AG04450 (cell line): ENCODE results near the gene BRIP1. TPM values are rescaled to one million over a fixed set of nuclear protein-coding genes. Genes with fewer than 3 reads are reported as not detected.

ENCODE experiments used
- CTCF ChIA-PET: fragments of 300-600, 350-600 bp; formaldehyde crosslinking; extraction: SDS; loops from one replicate; lab custom pipeline; 2022; ENCODE audit warnings: antibody characterized with exemption, inconsistent platforms; lab: Charles Lee
- POLR2A ChIA-PET: fragments of 350-600 bp; formaldehyde crosslinking; extraction: SDS; loops from one replicate; lab custom pipeline; 2021; ENCODE audit warnings: antibody characterized with exemption, inconsistent platforms; lab: Yijun Ruan, JAX
- DNase-seq: peaks from one replicate; pipeline ENCODE4 v3.0.0-alpha.2; 2011; ENCODE audit warnings: low read depth, low spot score
- H3K27ac ChIP-seq: one replicate; pipeline ENCODE4 v1.5.1; 2012; ENCODE audit warnings: low read depth, low read length, control low read depth
- H3K27me3 ChIP-seq: one replicate; pipeline ENCODE4 v1.6.0; 2012; ENCODE audit warnings: low read length; ENCODE audit not compliant: control insufficient read depth, insufficient read depth
- H3K4me3 ChIP-seq: 2 replicates; pipeline ENCODE4 v1.5.1; 2011; ENCODE audit warnings: mild to moderate bottlenecking, low read depth, low read length, control low read depth
- H3K9me3 ChIP-seq: 2 replicates; pipeline ENCODE4 v1.5.1; 2012; ENCODE audit warnings: low read length; ENCODE audit not compliant: control insufficient read depth, insufficient read depth
- polyA plus RNA-seq: library from polyadenylated mRNA; depleted of rRNA; stranded (reverse); fragments of >200 nt; gene quantifications from 2 replicates; pipeline ENCODE4 v1.2.3, GENCODE V29; 2011
- TF ChIP-seq, protein P1 (sequence below): IDR thresholded peaks from 2 replicates; pipeline ENCODE4 v1.5.1; 2011; ENCODE audit warnings: low read depth, low read length, control low read depth, inconsistent platforms

BRIP1 gene
- polyA plus RNA-seq, 1 experiment: 5.0 TPM

DNA sequence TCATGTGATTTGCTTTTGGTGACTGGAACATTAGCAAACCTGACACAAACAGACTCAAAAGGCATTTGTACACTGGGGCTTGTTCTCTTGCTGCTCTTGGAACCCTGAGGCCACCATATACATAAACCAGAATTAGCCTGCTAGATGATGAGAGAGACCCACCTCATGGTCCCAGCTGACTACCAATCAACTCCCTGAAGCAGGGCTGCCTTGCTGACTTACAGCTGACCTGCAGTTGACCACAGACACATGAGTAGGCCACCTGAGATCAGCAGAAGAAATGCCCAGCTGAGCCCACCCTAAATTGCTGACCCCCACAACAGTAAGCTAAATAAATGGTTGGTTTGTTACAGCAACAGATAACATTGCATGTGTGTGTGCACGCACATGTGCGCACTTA is 28.7 kb downstream of the BRIP1 start:
- Histone ChIP-seq H3K27ac (no peak overlapping the region), H3K4me3 (no peak overlapping the region), H3K27me3 (no peaks in the 10 kb centered on the region), H3K9me3 (no peaks in the 10 kb centered on the region)
- POLR2A ChIA-PET: no interaction called here
- TF ChIP-seq, protein P1, sequence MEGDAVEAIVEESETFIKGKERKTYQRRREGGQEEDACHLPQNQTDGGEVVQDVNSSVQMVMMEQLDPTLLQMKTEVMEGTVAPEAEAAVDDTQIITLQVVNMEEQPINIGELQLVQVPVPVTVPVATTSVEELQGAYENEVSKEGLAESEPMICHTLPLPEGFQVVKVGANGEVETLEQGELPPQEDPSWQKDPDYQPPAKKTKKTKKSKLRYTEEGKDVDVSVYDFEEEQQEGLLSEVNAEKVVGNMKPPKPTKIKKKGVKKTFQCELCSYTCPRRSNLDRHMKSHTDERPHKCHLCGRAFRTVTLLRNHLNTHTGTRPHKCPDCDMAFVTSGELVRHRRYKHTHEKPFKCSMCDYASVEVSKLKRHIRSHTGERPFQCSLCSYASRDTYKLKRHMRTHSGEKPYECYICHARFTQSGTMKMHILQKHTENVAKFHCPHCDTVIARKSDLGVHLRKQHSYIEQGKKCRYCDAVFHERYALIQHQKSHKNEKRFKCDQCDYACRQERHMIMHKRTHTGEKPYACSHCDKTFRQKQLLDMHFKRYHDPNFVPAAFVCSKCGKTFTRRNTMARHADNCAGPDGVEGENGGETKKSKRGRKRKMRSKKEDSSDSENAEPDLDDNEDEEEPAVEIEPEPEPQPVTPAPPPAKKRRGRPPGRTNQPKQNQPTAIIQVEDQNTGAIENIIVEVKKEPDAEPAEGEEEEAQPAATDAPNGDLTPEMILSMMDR: no peak
- no peak for DNase-seq
- CTCF ChIA-PET: interaction anchor here (0.9 to 2.9 kb wide), 5 partner anchors 197 to 423 kb away, joined by 3 to 37 read pairs (median 4); no protein-coding TSS in a partner anchor

DNA sequence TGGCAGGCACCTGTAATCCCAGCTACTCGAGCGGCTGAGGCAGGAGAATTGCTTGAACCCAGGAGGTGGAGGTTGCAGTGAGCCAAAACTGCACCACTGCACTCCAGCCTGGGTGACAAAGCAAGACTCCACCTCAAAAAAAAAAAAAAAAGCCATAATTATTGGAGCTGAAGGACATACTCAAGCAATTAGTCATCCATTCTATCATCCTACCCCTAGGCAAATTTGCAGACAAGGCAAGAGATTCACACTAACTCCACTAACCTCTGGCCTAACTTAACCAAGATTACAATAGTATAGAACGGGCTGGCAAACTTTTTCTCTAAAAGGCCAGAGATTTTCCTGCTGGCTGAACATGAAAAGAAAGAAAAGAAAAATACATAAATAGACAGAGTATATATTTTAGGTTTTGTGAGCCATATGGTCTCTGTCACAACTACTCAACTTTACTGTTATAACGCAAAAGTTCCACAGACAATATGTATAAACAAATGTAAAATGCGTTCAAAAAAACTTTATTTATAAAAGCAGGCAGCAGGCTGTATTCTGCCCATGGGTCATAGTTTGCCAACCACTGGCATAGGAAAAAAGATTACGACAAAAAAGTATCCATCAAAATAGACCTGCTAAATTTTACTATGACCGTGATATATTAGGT is 29.7 kb downstream of the BRIP1 start:
- POLR2A ChIA-PET: interaction anchor here (0.6 kb wide), 1 partner anchor 246 kb away, joined by 6 read pairs; no protein-coding TSS in a partner anchor

DNA sequence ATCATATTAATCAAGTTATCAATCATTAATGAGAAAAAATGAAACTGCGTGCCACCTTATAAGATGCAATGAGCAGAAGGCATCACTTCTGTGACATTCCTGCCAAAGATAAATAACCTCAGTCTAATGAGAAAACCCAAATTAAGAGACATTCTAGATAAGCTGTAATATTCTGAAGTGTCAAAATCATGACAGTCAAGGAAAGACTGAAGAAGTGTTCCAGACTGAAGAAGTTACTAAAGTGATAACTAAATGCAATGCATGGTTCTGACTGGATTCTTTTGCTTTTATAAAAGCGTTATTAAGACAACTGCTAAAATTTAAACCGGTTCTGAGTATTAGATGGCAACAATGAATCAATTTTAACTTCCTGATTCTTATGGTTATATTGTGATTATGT is 30.9 kb downstream of the BRIP1 start:
- TF ChIP-seq, protein P1: no peak
- ChIA-PET CTCF (interaction anchor here (2.9 kb wide), 1 partner anchor 197 kb away, joined by 37 read pairs; no protein-coding TSS in a partner anchor), POLR2A (no interaction called here)
- no peaks in the 10 kb centered on the region for H3K27me3 ChIP-seq
- DNase-seq: no peak
- H3K4me3 ChIP-seq: no peak overlapping the region
- H3K9me3 ChIP-seq: no peaks in the 10 kb centered on the region
- H3K27ac ChIP-seq: no peak overlapping the region

More for the DNA sequence above, 29.7 kb downstream of the BRIP1 start:
- Histone ChIP-seq H3K27ac (no peak overlapping the region), H3K27me3 (no peaks in the 10 kb centered on the region), H3K4me3 (no peak overlapping the region), H3K9me3 (no peaks in the 10 kb centered on the region)
- no peak for DNase-seq
- CTCF ChIA-PET: interaction anchor here (0.9 to 2.9 kb wide), 5 partner anchors 196 to 422 kb away, joined by 3 to 37 read pairs (median 4); no protein-coding TSS in a partner anchor
- TF ChIP-seq, protein P1: no peak

DNA sequence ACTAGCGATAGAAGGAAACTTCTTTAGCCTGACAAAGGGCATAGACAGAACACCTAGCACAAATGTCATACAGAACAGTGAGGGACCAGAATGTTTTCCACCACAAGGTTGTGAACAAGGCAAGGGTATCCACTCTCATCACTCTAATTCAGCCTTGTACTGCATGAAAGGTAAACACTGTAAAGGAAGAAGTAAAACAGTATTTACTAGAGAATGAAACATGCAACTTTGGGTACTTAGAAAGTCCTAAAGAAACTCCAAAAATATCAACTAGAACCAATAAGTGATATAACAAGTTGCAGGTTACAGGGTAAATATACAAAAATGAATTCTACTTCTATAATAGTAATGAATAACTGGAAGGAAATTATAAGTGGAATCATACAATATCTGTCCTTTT is 32.2 kb downstream of the BRIP1 start:
- H3K4me3 ChIP-seq: no peak overlapping the region
- CTCF ChIA-PET: no interaction called here
- H3K27ac ChIP-seq: no peak overlapping the region
- TF ChIP-seq, protein P1: no peak
- H3K27me3 ChIP-seq: no peaks in the 10 kb centered on the region
- POLR2A ChIA-PET: no interaction called here
- DNase-seq: no peak
- no peaks in the 10 kb centered on the region for H3K9me3 ChIP-seq

DNA sequence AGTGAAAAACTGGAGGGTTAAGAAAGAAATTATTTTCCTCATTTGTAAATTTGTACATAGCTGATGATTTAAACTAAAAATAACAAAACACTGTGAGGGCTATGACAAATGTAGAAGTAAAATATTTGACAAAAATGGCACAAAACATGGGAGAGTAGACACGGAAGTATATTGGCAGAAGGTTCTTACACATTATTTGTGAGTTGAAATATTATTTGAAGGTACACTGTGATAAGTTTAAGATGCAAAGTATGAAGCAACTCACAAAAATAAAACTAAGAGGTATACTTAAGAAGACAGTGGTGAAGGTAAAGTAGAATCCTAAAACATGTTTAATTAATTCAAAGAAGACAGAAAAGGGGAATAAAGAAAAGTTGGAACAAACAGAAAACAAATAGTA is 34.6 kb downstream of the BRIP1 start:
- TF ChIP-seq, protein P1: no peak
- Histone ChIP-seq H3K9me3 (no peaks in the 10 kb centered on the region), H3K27ac (no peak overlapping the region), H3K27me3 (no peaks in the 10 kb centered on the region), H3K4me3 (no peak overlapping the region)
- POLR2A ChIA-PET: no interaction called here
- DNase-seq: no peak
- CTCF ChIA-PET: interaction anchor here (2.2 kb wide), 1 partner anchor 8 kb away, joined by 9 read pairs; no protein-coding TSS in a partner anchor
